Heart right ventricle (tissue), 16 donors: ENCODE measurements around the gene DNASE2B. TPM values are rescaled to one million over a fixed set of nuclear protein-coding genes. Genes with fewer than 3 reads are reported as not detected.

ENCODE experiments used
- ATAC-seq, 8 donors: fragments of 200-7000 bp; cut with Tn5 transposase; one replicate each; pipeline ENCODE4 v1.9.1; 2020; ENCODE audit warnings: mild to moderate bottlenecking in 8 of 8, moderate library complexity in 8 of 8, moderate number of reproducible peaks in 1 of 8
- DNase-seq, 2 donors: peaks; one replicate each; pipeline ENCODE4 v3.0.0-alpha.2; 2020
- H3K27ac ChIP-seq, 10 donors: fragments of 200-600 bp; sonication (generic) in 2 of 10; one replicate each; pipeline versions ENCODE4 v1.5.0 to v1.8.0; 2020 to 2022; ENCODE audit warnings: mild to moderate bottlenecking in 3 of 10
- H3K27me3 ChIP-seq, 7 donors: fragments of 200-600 bp; one replicate each; pipeline ENCODE4 v1.8.0; 2021 to 2022; ENCODE audit warnings: mild to moderate bottlenecking in 2 of 7
- H3K36me3 ChIP-seq, 9 donors: fragments of 200-600 bp; sonication (generic) in 1 of 9; one replicate each; pipeline versions ENCODE4 v1.5.0 to v1.8.0; 2020 to 2022; ENCODE audit warnings: mild to moderate bottlenecking in 2 of 9
- H3K4me1 ChIP-seq, 9 donors: fragments of 200-600 bp; sonication (generic) in 1 of 9; one replicate each; pipeline versions ENCODE4 v1.5.0 to v1.8.0; 2020 to 2022; ENCODE audit warnings: mild to moderate bottlenecking in 4 of 9
- H3K4me3 ChIP-seq, 10 donors: fragments of 200-600 bp; sonication (generic) in 2 of 10; one replicate each; pipeline versions ENCODE4 v1.5.0 to v1.8.0; 2020 to 2022; ENCODE audit warnings: mild to moderate bottlenecking in 7 of 10, moderate library complexity in 2 of 10
- H3K9me3 ChIP-seq, 11 donors: fragments of 200-600 bp in 10 of 11; sonication (generic) in 2 of 11; one replicate each; pipeline versions ENCODE4 v1.5.0 to v1.8.0; 2013 to 2022; ENCODE audit warnings: mild to moderate bottlenecking in 2 of 11, control low read depth in 1 of 11, moderate library complexity in 1 of 11
- CTCF ChIP-seq, 9 donors: fragments of 200-600 bp; sonication (generic) in 2 of 9; IDR thresholded peaks; one replicate each; pipeline versions ENCODE4 v1.5.0 to v1.8.0; 2021 to 2022; ENCODE audit warnings: antibody characterized with exemption in 9 of 9, mild to moderate bottlenecking in 5 of 9, moderate library complexity in 1 of 9
- WGBS, 2 donors: extraction: QIAGEN DNeasy Blood & Tissue Kit; methylation state at CpG; one replicate each; pipeline ENCODE4 v1.1.7; 2013; ENCODE audit warnings: inconsistent platforms in 1 of 2; 5-methylcytosine and 5-hydroxymethylcytosine counted together
- intact Hi-C, 10 donors: fragments of 100-400 bp; cut with DNase I; formaldehyde crosslinking; loops; one replicate each; pipeline versions ENCODE4 v1.11.1 to v1.14.2; 2022
- polyA plus RNA-seq, 2 donors: library from polyadenylated mRNA; stranded (reverse); fragments of 200-250 nt; gene quantifications; one replicate each; pipeline ENCODE4 v1.2.3, GENCODE V29; 2013
- total RNA-seq, 10 donors: library from RNA; stranded (reverse); fragmentation: NEBNext Ultra II Directional in 3 of 10; extraction: Animal tissue kit (Norgen Biotek cat#: 25700) in 3 of 10; gene quantifications; one replicate each; pipeline versions ENCODE4 v1.2.1 to v1.2.4, GENCODE V29; 2021 to 2023
- donor health status: Arrhythmogenic right ventricular cardiomyopathy.
- donor health status: ischemic (EF 13 %, LVEDD 7.1; RV severe dilation, severe dysfunction).
- donor health status: healthy with polysubstance abuse.
- donor health status: DM: no; HTN: yes; CAD: no.
- donor health status: DM: no; HTN: no; CAD: no.
- donor health status: ischemic (EF 25% LVEDD 6.9; RV normal size, moderate dysfunction).
- donor health status: ischemic (EF 25% LVEDD 5.7; RV mildly dilated, moderate dysfunction).
- donor health status: healthy.
- donor health status: DM: yes; HTN: yes; CAD: no.
- donor health status: Ischemic cardiomyopathy.
- donor health status: ischemic (EF 35%, LVEDD 5.7; RV mildly dilated, moderate dysfunction).
- donor health status: nonischemic (EF 11% LVEDD 7.7; RV severe dilation, severe dysfunction).
- donor health status: DM: yes; HTN: yes; CAD: no.
- donor health status: PGD.
- donor health status: ischemic (EF 29% LVEDD 5.4; RV normal size, mild dysfunction).
- donor health status: nonischemic (EF 23%, LVEDD 6.1; RV moderate dilation, normal function).

Gene DNASE2B
- total and polyA plus RNA-seq, 12 donors: 0.20 TPM; not detected in 11

GRCh38 chr1:84450910-84451309, 52.6 kb downstream of the DNASE2B start:
- Histone ChIP-seq H3K27ac (no peak overlapping the region), H3K9me3 (peaks cover 0 to 2% (median 0%) of the 10 kb centered on the region in 11 donors), H3K4me1 (no peaks in the 10 kb centered on the region), H3K27me3 (peaks cover 0 to 25% (median 0%) of the 10 kb centered on the region in 7 donors), H3K36me3 (no peaks in the 10 kb centered on the region), H3K4me3 (no peak overlapping the region)
- intact Hi-C loops: no loop called here
- ATAC-seq (no peak), DNase-seq (no peak)
- 69% methylated on average over 2 of the region's 2 CpGs for whole genome bisulfite sequencing, 2 donors
- TF ChIP-seq CTCF (IDR thresholded peaks at IDR 0.05): no peak

- H3K36me3 ChIP-seq: no peaks in the 10 kb centered on the region
- no peaks in the 10 kb centered on the region for H3K4me1 ChIP-seq
- H3K9me3 ChIP-seq: peaks cover 0 to 2% (median 0%) of the 10 kb centered on the region in 11 donors
- DNase-seq (no peak), ATAC-seq (no peak)
- H3K4me3 ChIP-seq: no peak overlapping the region
- no peak overlapping the region for H3K27ac ChIP-seq
- intact Hi-C loops: no loop called here
- TF ChIP-seq CTCF (IDR thresholded peaks at IDR 0.05): no peak
- H3K27me3 ChIP-seq: peaks cover 0 to 25% (median 0%) of the 10 kb centered on the region in 7 donors
- 62 to 67% methylated on average over 3 of the region's 3 CpGs for WGBS, 2 donors
These were observed 54.2 kb downstream of the DNASE2B start for GRCh38 chr1:84452436-84452835.

- Histone ChIP-seq H3K27ac (no peak overlapping the region), H3K4me3 (no peak overlapping the region), H3K9me3 (no peaks in the 10 kb centered on the region), H3K27me3 (peaks cover 0 to 55% (median 22%) of the 10 kb centered on the region in 7 donors), H3K36me3 (no peaks in the 10 kb centered on the region), H3K4me1 (no peaks in the 10 kb centered on the region)
- TF ChIP-seq CTCF (IDR thresholded peaks at IDR 0.05): no peak
- intact Hi-C loops: no loop called here
- DNase-seq: no peak
- 68 to 69% methylated on average over 1 of the region's 1 CpG for WGBS, 2 donors
- no peak for ATAC-seq
These were observed 63.8 kb downstream of the DNASE2B start for GRCh38 chr1:84462118-84462517.

Other genes starting within 250 kb of the DNASE2B start
- gene SAMD13, start 96.8 kb upstream of the DNASE2B start, total RNA-seq: 1 to 10 TPM in 8 of 10 donors, under 1 TPM in 1, not detected in 1; 0.93 to 2.2 (median 1.4) TPM
- under 1 TPM; 0.37 to 0.41 TPM for gene SAMD13, start 96.8 kb upstream of the DNASE2B start, polyA plus RNA-seq
- gene RPF1, start 80.8 kb downstream of the DNASE2B start, total RNA-seq: 10 to 100 TPM; 28.0 to 38.9 (median 32.0) TPM
- gene RPF1, start 80.8 kb downstream of the DNASE2B start, polyA plus RNA-seq: 10 to 100 TPM; 17.9 to 45.8 TPM
- gene SPATA1, start 107.9 kb downstream of the DNASE2B start, total RNA-seq: 1 to 10 TPM in 8 of 10 donors, under 1 TPM in 2; 0.78 to 2.9 (median 1.6) TPM
- gene SPATA1, start 107.9 kb downstream of the DNASE2B start, polyA plus RNA-seq: 1 to 10 TPM in 1 of 2 donors, under 1 TPM in 1; 0.22 to 1.5 TPM
- gene GNG5, start 108.1 kb downstream of the DNASE2B start, total RNA-seq: 100 to 1,000 TPM; 155 to 216 (median 164) TPM
- 100 to 1,000 TPM; 140 to 254 TPM for gene GNG5, start 108.1 kb downstream of the DNASE2B start, polyA plus RNA-seq
- gene CTBS, start 176.0 kb downstream of the DNASE2B start, total RNA-seq: 10 to 100 TPM in 1 of 10 donors, 1 to 10 TPM in 9; 5.8 to 13.2 (median 7.3) TPM
- gene CTBS, start 176.0 kb downstream of the DNASE2B start, polyA plus RNA-seq: 1 to 10 TPM; 3.5 to 4.2 TPM